B cell (primary cell): ENCODE results near the gene GPC4. TPM values are rescaled to one million over a fixed set of nuclear protein-coding genes. Genes with fewer than 3 reads are reported as not detected.

Experiments used
- ATAC-seq: fragments of 200-7000 bp; cut with Tn5 transposase; one replicate; pipeline ENCODE4 v1.10.0; 2021; ENCODE audit warnings: low read depth, mild to moderate bottlenecking, moderate number of reproducible peaks, moderate library complexity
- CTCF ChIA-PET: fragments of 350-600 bp; sonication (Branson Sonifier 250); formaldehyde crosslinking; loops from one replicate; lab custom pipeline; 2021; ENCODE audit warnings: antibody characterized with exemption, inconsistent platforms; lab: Charles Lee
- POLR2A ChIA-PET: fragments of 350-600 bp; sonication (Branson Sonifier 250); formaldehyde crosslinking; loops from one replicate; lab custom pipeline; 2021; ENCODE audit warnings: antibody characterized with exemption; lab: Charles Lee
- DNase-seq: peaks from one replicate; pipeline ENCODE4 v3.0.0; 2013
- H2AFZ ChIP-seq: 2 replicates; pipeline ENCODE4 v1.6.1; 2012; ENCODE audit warnings: mild to moderate bottlenecking, low read depth, low read length; ENCODE audit not compliant: insufficient read depth, poor library complexity, severe bottlenecking
- H3K27ac ChIP-seq, 2 donors: 1 replicate in 1 of 2; 2 replicates in 1 of 2; pipeline ENCODE4 v1.5.1; 2012 to 2013; ENCODE audit warnings: low read length in 2 of 2, mild to moderate bottlenecking in 2 of 2, moderate library complexity in 1 of 2
- H3K27me3 ChIP-seq, 4 experiments: fragments of 200-600 bp in 1 of 4; sonication (generic) in 1 of 4; replicated peaks in 1 of 4; 1 replicate in 2 of 4; 2 replicates in 2 of 4; pipeline versions ENCODE4 v1.6.1 to v1.7.0; 2013 to 2016; ENCODE audit warnings: low read length in 3 of 4, mild to moderate bottlenecking in 2 of 4, mixed read lengths in 1 of 4, moderate library complexity in 1 of 4; ENCODE audit not compliant: insufficient read depth in 4 of 4, control insufficient read depth in 3 of 4; ENCODE audit errors: control extremely low read depth in 1 of 4
- H3K36me3 ChIP-seq, 2 experiments: replicated peaks in 1 of 2; 1 replicate in 1 of 2; 2 replicates in 1 of 2; pipeline versions ENCODE4 v1.6.1 to v1.7.1; 2013; ENCODE audit warnings: low read length in 1 of 2; ENCODE audit not compliant: insufficient read depth in 2 of 2, control insufficient read depth in 1 of 2; ENCODE audit errors: control extremely low read depth in 1 of 2, extremely low read depth in 1 of 2
- H3K4me1 ChIP-seq, 2 donors: fragments of 200-600 bp in 1 of 2; sonication (generic) in 1 of 2; 1 replicate in 1 of 2; 2 replicates in 1 of 2; pipeline versions ENCODE4 v1.5.1 to v1.6.1; 2013 to 2017; ENCODE audit warnings: low read length in 2 of 2; ENCODE audit not compliant: control insufficient read depth in 2 of 2, insufficient read depth in 2 of 2
- H3K4me2 ChIP-seq: replicated peaks from 2 replicates; pipeline ENCODE3; 2012; ENCODE audit warnings: mild to moderate bottlenecking, low read depth, low read length; ENCODE audit not compliant: poor library complexity, severe bottlenecking
- H3K4me3 ChIP-seq, 5 experiments: fragments of 200-600 bp in 1 of 5; sonication (generic) in 1 of 5; 1 replicate in 3 of 5; 2 replicates in 2 of 5; pipeline versions ENCODE4 v1.5.1 to v1.7.0; 2011 to 2016; ENCODE audit warnings: low read length in 4 of 5, mild to moderate bottlenecking in 4 of 5, low read depth in 2 of 5, control low read depth in 1 of 5, moderate library complexity in 1 of 5; ENCODE audit not compliant: insufficient read depth in 1 of 5; ENCODE audit errors: control extremely low read depth in 1 of 5, extremely low read depth in 1 of 5
- H3K79me2 ChIP-seq: fragments of 200-600 bp; sonication (generic); one replicate; pipeline ENCODE4 v1.6.0; 2016; ENCODE audit warnings: low read length; ENCODE audit not compliant: control insufficient read depth, insufficient read depth
- H3K9ac ChIP-seq: fragments of 200-600 bp; sonication (generic); 2 replicates; pipeline ENCODE4 v1.6.1; 2017; ENCODE audit warnings: mild to moderate bottlenecking, low read length, moderate library complexity
- H3K9me3 ChIP-seq, 3 donors: one replicate each; pipeline versions ENCODE4 v1.6.1 to v1.7.1; 2013; ENCODE audit warnings: low read length in 2 of 3; ENCODE audit not compliant: control insufficient read depth in 2 of 3, insufficient read depth in 1 of 3; ENCODE audit errors: control extremely low read depth in 1 of 3
- H4K20me1 ChIP-seq: 2 replicates; pipeline ENCODE4 v1.6.0; 2012; ENCODE audit warnings: mild to moderate bottlenecking, low read length; ENCODE audit not compliant: insufficient read depth, control insufficient read depth, poor library complexity, severe bottlenecking
- H3K27ac Mint-ChIP-seq: one replicate; pipeline ENCODE4 v1.8.0; 2021; ENCODE audit warnings: mixed read lengths
- H3K27me3 Mint-ChIP-seq: one replicate; pipeline ENCODE4 v1.8.0; 2021; ENCODE audit warnings: mixed read lengths
- H3K4me1 Mint-ChIP-seq: one replicate; pipeline ENCODE4 v1.8.0; 2021; ENCODE audit warnings: mixed read lengths
- H3K4me3 Mint-ChIP-seq: one replicate; pipeline ENCODE4 v1.8.0; 2021; ENCODE audit warnings: mixed read lengths
- H3K9me3 Mint-ChIP-seq: one replicate; pipeline ENCODE4 v1.8.0; 2022; ENCODE audit warnings: mixed read lengths; ENCODE audit not compliant: insufficient read depth
- EZH2 ChIP-seq: IDR thresholded peaks from 2 replicates; pipeline ENCODE4 v1.6.1; 2012; ENCODE audit warnings: borderline replicate concordance, low read depth, mild to moderate bottlenecking, moderate library complexity, low read length; ENCODE audit not compliant: insufficient read depth, poor library complexity, severe bottlenecking
- WGBS: methylation state at CpG from one replicate; pipeline ENCODE4 v1.1.5; 2013; ENCODE audit warnings: missing lambda C conversion rate; ENCODE audit not compliant: insufficient coverage; 5-methylcytosine and 5-hydroxymethylcytosine counted together
- intact Hi-C: fragments of 100-400 bp; cut with micrococcal nuclease; formaldehyde crosslinking; loops from one replicate; pipeline ENCODE4 v1.10.0; 2022
- polyA plus RNA-seq: library from polyadenylated mRNA; depleted of rRNA; stranded (reverse); fragments of >200 nt; gene quantifications from 2 replicates; pipeline ENCODE4 v1.2.3, GENCODE V29; 2012
- total RNA-seq, 2 donors: library from RNA; stranded (reverse); fragments of 120-200 nt in 1 of 2; gene quantifications; 1 replicate in 1 of 2; 2 replicates in 1 of 2; pipeline versions ENCODE4 v1.2.3 to v1.2.4, GENCODE V29; 2013 to 2022
- TF ChIP-seq, protein P1 (sequence below): fragments of 200-600 bp; IDR thresholded peaks from one replicate; pipeline ENCODE4 v1.8.0; 2022; ENCODE audit warnings: antibody characterized with exemption, mild to moderate bottlenecking

Gene GPC4
- total and polyA plus RNA-seq, 2 donors (not counting 1 experiment from before 2014, with no cell fraction given) = 0.30 to 0.47 TPM

GRCh38 chrX:133307094-133307493, 108.2 kb downstream of the GPC4 start:
- TF ChIP-seq, protein P1, sequence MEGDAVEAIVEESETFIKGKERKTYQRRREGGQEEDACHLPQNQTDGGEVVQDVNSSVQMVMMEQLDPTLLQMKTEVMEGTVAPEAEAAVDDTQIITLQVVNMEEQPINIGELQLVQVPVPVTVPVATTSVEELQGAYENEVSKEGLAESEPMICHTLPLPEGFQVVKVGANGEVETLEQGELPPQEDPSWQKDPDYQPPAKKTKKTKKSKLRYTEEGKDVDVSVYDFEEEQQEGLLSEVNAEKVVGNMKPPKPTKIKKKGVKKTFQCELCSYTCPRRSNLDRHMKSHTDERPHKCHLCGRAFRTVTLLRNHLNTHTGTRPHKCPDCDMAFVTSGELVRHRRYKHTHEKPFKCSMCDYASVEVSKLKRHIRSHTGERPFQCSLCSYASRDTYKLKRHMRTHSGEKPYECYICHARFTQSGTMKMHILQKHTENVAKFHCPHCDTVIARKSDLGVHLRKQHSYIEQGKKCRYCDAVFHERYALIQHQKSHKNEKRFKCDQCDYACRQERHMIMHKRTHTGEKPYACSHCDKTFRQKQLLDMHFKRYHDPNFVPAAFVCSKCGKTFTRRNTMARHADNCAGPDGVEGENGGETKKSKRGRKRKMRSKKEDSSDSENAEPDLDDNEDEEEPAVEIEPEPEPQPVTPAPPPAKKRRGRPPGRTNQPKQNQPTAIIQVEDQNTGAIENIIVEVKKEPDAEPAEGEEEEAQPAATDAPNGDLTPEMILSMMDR = no peak
- TF ChIP-seq EZH2 = no peak
- Mint-ChIP-seq H3K27me3 (no peaks in the 10 kb centered on the region), H3K4me1 (no peaks in the 10 kb centered on the region), H3K4me3 (no peak overlapping the region), H3K9me3 (no peaks in the 10 kb centered on the region), H3K27ac (no peak overlapping the region)
- Histone ChIP-seq H4K20me1 (no peaks in the 10 kb centered on the region), H3K36me3 (no peaks in the 10 kb centered on the region), H3K79me2 (no peaks in the 10 kb centered on the region), H3K9me3 (no peaks in the 10 kb centered on the region), H3K9ac (no peak overlapping the region), H3K27ac (no peak overlapping the region), H3K4me3 (no peak overlapping the region), H2AFZ (no peak overlapping the region), H3K4me1 (no peaks in the 10 kb centered on the region), H3K27me3 (no peaks in the 10 kb centered on the region), H3K4me2 (no peak overlapping the region)
- CTCF ChIA-PET = no interaction called here
- 100% methylated on average over 1 of the region's 3 CpGs for WGBS
- POLR2A ChIA-PET = no interaction called here
- ATAC-seq (no peak), DNase-seq (no peak)
- intact Hi-C loops = no loop called here

DNA sequence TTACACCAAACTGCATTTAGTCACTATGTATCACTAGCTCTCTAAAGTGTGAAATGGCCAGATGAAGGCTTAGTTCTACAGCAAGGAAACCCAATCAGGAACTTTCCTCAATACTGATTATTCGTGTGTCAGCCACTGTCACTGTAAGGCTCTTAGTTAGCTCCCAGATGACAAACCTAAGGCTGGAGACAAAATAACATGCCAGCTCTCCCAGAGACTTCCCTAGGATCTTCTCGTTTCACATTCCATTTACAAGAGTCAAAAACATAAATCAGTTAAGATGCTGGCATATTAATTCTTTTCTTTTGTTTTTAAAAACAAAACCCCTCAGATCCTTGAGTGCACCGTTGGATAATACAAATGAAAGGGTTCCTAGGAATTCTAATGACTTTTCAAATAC, 109.0 kb downstream of the GPC4 start:
- H3K4me2 ChIP-seq = no peak overlapping the region
- H3K27me3 ChIP-seq = no peaks in the 10 kb centered on the region
- H3K9me3 Mint-ChIP-seq = no peaks in the 10 kb centered on the region
- H3K27ac Mint-ChIP-seq = no peak overlapping the region
- H3K4me1 ChIP-seq = no peaks in the 10 kb centered on the region
- ChIA-PET POLR2A (no interaction called here), CTCF (no interaction called here)
- WGBS = no CpG with 5 or more reads among the region's 3 CpGs
- no peaks in the 10 kb centered on the region for H3K79me2 ChIP-seq
- DNase-seq (no peak), ATAC-seq (no peak)
- H3K36me3 ChIP-seq = no peaks in the 10 kb centered on the region
- intact Hi-C loops = no loop called here
- no peak overlapping the region for H3K9ac ChIP-seq
- no peaks in the 10 kb centered on the region for H3K4me1 Mint-ChIP-seq
- no peak overlapping the region for H2AFZ ChIP-seq
- no peaks in the 10 kb centered on the region for H4K20me1 ChIP-seq
- H3K9me3 ChIP-seq = no peaks in the 10 kb centered on the region
- no peak overlapping the region for H3K4me3 Mint-ChIP-seq
- no peak overlapping the region for H3K4me3 ChIP-seq
- TF ChIP-seq, protein P1 = no peak
- TF ChIP-seq EZH2 = no peak
- no peak overlapping the region for H3K27ac ChIP-seq
- no peaks in the 10 kb centered on the region for H3K27me3 Mint-ChIP-seq
